Mesendoderm (in vitro differentiated cells): ENCODE results near the gene ITSN1.

ENCODE experiments used
- DNase-seq: peaks from one replicate; pipeline ENCODE4 v3.0.0; 2013
- H2AK5ac ChIP-seq: 2 replicates; pipeline ENCODE4 v1.6.1; 2013; ENCODE audit warnings: low read length, inconsistent platforms
- H2BK120ac ChIP-seq: 2 replicates; pipeline ENCODE4 v1.6.1; 2013; ENCODE audit warnings: low read depth, mild to moderate bottlenecking, low read length, moderate library complexity, mixed read lengths
- H2BK15ac ChIP-seq: replicated peaks from 2 replicates; pipeline ENCODE4 v1.6.1; 2013; ENCODE audit warnings: low read depth, mild to moderate bottlenecking, moderate library complexity
- H2BK5ac ChIP-seq: 2 replicates; pipeline ENCODE4 v1.6.1; 2013; ENCODE audit warnings: low read length, inconsistent platforms
- H3K18ac ChIP-seq: 2 replicates; pipeline ENCODE4 v1.6.1; 2013; ENCODE audit warnings: mild to moderate bottlenecking, low read length, mixed read lengths
- H3K23ac ChIP-seq: one replicate; pipeline ENCODE4 v1.6.1; 2013; ENCODE audit warnings: low read length
- H3K27ac ChIP-seq: 2 replicates; pipeline ENCODE4 v1.5.1; 2013; ENCODE audit warnings: low read depth, mild to moderate bottlenecking, inconsistent platforms, low read length, moderate library complexity
- H3K27me3 ChIP-seq: 2 replicates; pipeline ENCODE4 v1.6.1; 2013; ENCODE audit warnings: low read length, control low read depth, mild to moderate bottlenecking, inconsistent platforms; ENCODE audit not compliant: insufficient read depth, poor library complexity
- H3K36me3 ChIP-seq: 2 replicates; pipeline ENCODE4 v1.6.1; 2013; ENCODE audit warnings: low read length, inconsistent platforms; ENCODE audit not compliant: control insufficient read depth, insufficient read depth
- H3K4ac ChIP-seq: one replicate; pipeline ENCODE4 v1.6.1; 2013; ENCODE audit warnings: low read depth, mild to moderate bottlenecking, low read length, moderate library complexity
- H3K4me1 ChIP-seq: 2 replicates; pipeline ENCODE4 v1.6.1; 2013; ENCODE audit warnings: low read depth, low read length, inconsistent platforms; ENCODE audit not compliant: control insufficient read depth
- H3K4me2 ChIP-seq: 2 replicates; pipeline ENCODE4 v1.6.1; 2013; ENCODE audit warnings: low read length
- H3K4me3 ChIP-seq: 2 replicates; pipeline ENCODE4 v1.5.1; 2013; ENCODE audit warnings: mild to moderate bottlenecking, low read length
- H3K56ac ChIP-seq: one replicate; pipeline ENCODE4 v1.6.1; 2013; ENCODE audit warnings: low read length
- H3K79me1 ChIP-seq: 2 replicates; pipeline ENCODE4 v1.6.1; 2013; ENCODE audit warnings: low read length, inconsistent platforms
- H3K79me2 ChIP-seq: 2 replicates; pipeline ENCODE4 v1.6.1; 2013; ENCODE audit warnings: mild to moderate bottlenecking, low read length; ENCODE audit not compliant: control insufficient read depth, insufficient read depth
- H3K9ac ChIP-seq: 2 replicates; pipeline ENCODE4 v1.6.1; 2013; ENCODE audit warnings: low read length, inconsistent platforms
- H4K5ac ChIP-seq: one replicate; pipeline ENCODE4 v1.6.1; 2013; ENCODE audit warnings: low read length
- H4K8ac ChIP-seq: one replicate; pipeline ENCODE4 v1.6.1; 2013; ENCODE audit warnings: low read depth, mild to moderate bottlenecking, control low read depth, low read length, moderate library complexity
- WGBS: extraction: QIAGEN DNeasy Blood & Tissue Kit; methylation state at CpG from one replicate; pipeline ENCODE4 v1.1.7; 2013; ENCODE audit warnings: low lambda C conversion rate, missing lambda C conversion rate; ENCODE audit not compliant: insufficient coverage; ENCODE audit errors: extremely low coverage; 5-methylcytosine and 5-hydroxymethylcytosine counted together

Gene ITSN1

DNA sequence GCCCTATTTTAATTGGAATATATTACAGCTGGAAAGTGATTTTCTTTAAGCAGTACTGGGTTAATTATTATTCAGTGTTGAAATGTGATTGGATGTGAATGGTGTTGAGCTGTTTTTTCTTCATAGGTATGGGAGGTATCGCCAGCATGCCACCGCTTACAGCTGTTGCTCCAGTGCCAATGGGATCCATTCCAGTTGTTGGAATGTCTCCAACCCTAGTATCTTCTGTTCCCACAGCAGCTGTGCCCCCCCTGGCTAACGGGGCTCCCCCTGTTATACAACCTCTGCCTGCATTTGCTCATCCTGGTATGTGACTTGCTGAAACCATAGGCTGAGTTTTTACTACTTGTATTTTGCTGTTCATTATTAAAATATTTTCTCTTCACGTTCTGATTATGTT, 107.7 kb downstream of the ITSN1 start:
- Histone ChIP-seq H3K27me3 (no peaks in the 10 kb centered on the region), H3K9ac (no peak overlapping the region), H3K4me1 (no peaks in the 10 kb centered on the region), H4K8ac (no peak overlapping the region), H3K27ac (no peak overlapping the region), H4K5ac (no peak overlapping the region), H2BK15ac (no peak overlapping the region), H3K36me3 (peaks cover 1% of the 10 kb centered on the region), H3K4me2 (no peak overlapping the region), H3K23ac (no peak overlapping the region), H3K56ac (no peak overlapping the region), H2AK5ac (no peak overlapping the region), H3K79me2 (no peaks in the 10 kb centered on the region), H3K4ac (no peak overlapping the region), H3K79me1 (no peaks in the 10 kb centered on the region), H3K18ac (no peak overlapping the region), H3K4me3 (no peak overlapping the region), H2BK5ac (no peak overlapping the region), H2BK120ac (no peak overlapping the region)
- DNase-seq = no peak
- WGBS = no CpG with 5 or more reads among the region's 4 CpGs

DNA sequence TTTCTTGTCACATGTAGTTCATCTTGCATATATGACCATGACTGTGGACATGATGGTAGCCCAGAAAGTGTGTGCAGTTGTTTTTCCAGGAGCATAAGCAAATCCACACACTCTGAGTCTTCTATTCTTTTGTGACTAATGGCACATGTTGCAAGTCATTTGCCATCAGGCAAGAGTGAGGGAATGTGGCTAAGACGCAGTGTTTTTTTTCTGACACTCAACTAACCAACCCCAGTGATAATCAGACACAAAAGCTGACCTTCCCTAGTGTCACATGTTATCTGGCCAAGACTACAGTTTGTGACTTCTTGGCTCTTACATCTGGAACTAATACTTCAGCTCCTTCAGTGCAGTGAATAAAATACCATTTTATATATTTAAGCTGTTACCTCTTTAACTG, 108.8 kb downstream of the ITSN1 start:
- Histone ChIP-seq H3K79me1 (no peaks in the 10 kb centered on the region), H4K8ac (no peak overlapping the region), H2BK15ac (no peak overlapping the region), H3K27me3 (no peaks in the 10 kb centered on the region), H2AK5ac (no peak overlapping the region), H3K4me1 (no peaks in the 10 kb centered on the region), H3K56ac (no peak overlapping the region), H3K4me2 (no peak overlapping the region), H3K79me2 (no peaks in the 10 kb centered on the region), H3K27ac (no peak overlapping the region), H2BK120ac (no peak overlapping the region), H3K9ac (no peak overlapping the region), H4K5ac (no peak overlapping the region), H2BK5ac (no peak overlapping the region), H3K18ac (no peak overlapping the region), H3K23ac (no peak overlapping the region), H3K4ac (no peak overlapping the region), H3K4me3 (no peak overlapping the region), H3K36me3 (peaks cover 1% of the 10 kb centered on the region)
- WGBS = no CpG with 5 or more reads among the region's 1 CpG
- no peak for DNase-seq

DNA sequence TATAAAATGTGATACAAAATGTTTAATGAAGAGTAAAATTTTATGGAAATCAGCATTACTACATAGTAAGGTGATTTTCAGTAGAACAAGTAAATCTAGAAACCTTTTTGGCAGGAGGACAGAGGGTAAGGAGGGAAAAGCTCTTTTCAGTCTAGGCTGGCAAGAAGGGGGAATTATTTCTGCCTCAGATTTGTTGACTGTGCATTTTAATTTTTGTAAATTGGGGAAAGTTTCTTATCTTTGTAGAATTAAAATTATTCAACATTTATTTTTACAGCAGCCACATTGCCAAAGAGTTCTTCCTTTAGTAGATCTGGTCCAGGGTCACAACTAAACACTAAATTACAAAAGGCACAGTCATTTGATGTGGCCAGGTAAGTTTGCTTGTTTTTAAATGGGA, 109.2 kb downstream of the ITSN1 start:
- no peak overlapping the region for H2BK120ac ChIP-seq
- no peak overlapping the region for H2BK15ac ChIP-seq
- no peak overlapping the region for H3K9ac ChIP-seq
- no peaks in the 10 kb centered on the region for H3K79me1 ChIP-seq
- no peak overlapping the region for H3K4me2 ChIP-seq
- no peak overlapping the region for H3K56ac ChIP-seq
- H3K4ac ChIP-seq = no peak overlapping the region
- no peak overlapping the region for H3K23ac ChIP-seq
- no peaks in the 10 kb centered on the region for H3K4me1 ChIP-seq
- peaks cover 1% of the 10 kb centered on the region for H3K36me3 ChIP-seq
- H3K27me3 ChIP-seq = no peaks in the 10 kb centered on the region
- H3K27ac ChIP-seq = no peak overlapping the region
- H4K5ac ChIP-seq = no peak overlapping the region
- H2BK5ac ChIP-seq = no peak overlapping the region
- H4K8ac ChIP-seq = no peak overlapping the region
- H2AK5ac ChIP-seq = no peak overlapping the region
- H3K18ac ChIP-seq = no peak overlapping the region
- no peak overlapping the region for H3K4me3 ChIP-seq
- no peak for DNase-seq
- H3K79me2 ChIP-seq = no peaks in the 10 kb centered on the region

DNA sequence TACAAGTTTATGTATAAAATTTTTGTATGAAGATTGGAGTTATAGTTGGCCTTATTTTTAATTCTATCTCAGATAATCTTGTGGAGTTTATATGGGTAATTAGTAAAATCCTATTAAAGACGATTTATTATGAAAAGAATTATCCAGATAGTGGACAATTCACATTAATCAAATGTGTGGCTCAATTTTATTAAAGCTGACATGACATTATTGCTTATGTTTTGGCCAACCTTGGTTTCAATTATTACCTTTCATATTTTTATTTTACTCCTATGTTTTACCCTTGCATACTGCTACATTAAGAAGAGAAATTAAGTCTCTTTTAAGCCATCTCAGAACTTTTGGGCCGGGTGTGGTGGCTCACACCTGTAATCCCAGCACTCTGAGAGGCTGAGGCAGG, 110.0 kb downstream of the ITSN1 start:
- Histone ChIP-seq H2BK120ac (no peak overlapping the region), H3K36me3 (peaks cover 1% of the 10 kb centered on the region), H3K9ac (no peak overlapping the region), H3K79me2 (no peaks in the 10 kb centered on the region), H2AK5ac (no peak overlapping the region), H2BK5ac (no peak overlapping the region), H3K18ac (no peak overlapping the region), H3K27me3 (no peaks in the 10 kb centered on the region), H3K4me2 (no peak overlapping the region), H2BK15ac (no peak overlapping the region), H3K4me3 (no peak overlapping the region), H4K8ac (no peak overlapping the region), H3K56ac (no peak overlapping the region), H3K27ac (no peak overlapping the region), H3K4ac (no peak overlapping the region), H3K23ac (no peak overlapping the region), H3K4me1 (no peaks in the 10 kb centered on the region), H4K5ac (no peak overlapping the region), H3K79me1 (no peaks in the 10 kb centered on the region)
- no peak for DNase-seq
- no CpG with 5 or more reads among the region's 2 CpGs for WGBS

DNA sequence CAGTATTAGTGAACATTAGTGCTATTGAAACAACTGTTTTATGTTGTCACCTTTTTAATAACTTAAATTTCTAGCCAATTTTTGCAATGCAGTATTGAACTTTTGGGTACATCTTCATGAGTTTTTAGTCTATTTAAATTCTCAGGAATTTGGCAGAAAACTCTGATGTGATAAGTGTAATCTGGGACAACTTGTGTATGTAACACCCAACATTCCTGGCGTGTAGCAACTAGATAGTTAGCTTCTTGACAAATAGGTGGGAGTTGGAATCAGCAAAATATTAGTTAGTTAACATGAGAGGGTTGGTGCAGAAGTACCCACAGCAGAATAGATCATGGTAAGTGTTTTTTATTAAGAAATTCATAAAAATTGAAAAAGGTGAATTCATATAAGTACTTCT, 111.6 kb downstream of the ITSN1 start:
- H3K18ac ChIP-seq = no peak overlapping the region
- no peak overlapping the region for H3K4me3 ChIP-seq
- H4K8ac ChIP-seq = no peak overlapping the region
- no peaks in the 10 kb centered on the region for H3K4me1 ChIP-seq
- no CpG with 5 or more reads among the region's 1 CpG for WGBS
- H3K4me2 ChIP-seq = no peak overlapping the region
- H3K9ac ChIP-seq = no peak overlapping the region
- H3K23ac ChIP-seq = no peak overlapping the region
- H2BK15ac ChIP-seq = no peak overlapping the region
- H2AK5ac ChIP-seq = no peak overlapping the region
- H2BK120ac ChIP-seq = no peak overlapping the region
- DNase-seq = no peak
- H2BK5ac ChIP-seq = no peak overlapping the region
- no peak overlapping the region for H3K27ac ChIP-seq
- no peaks in the 10 kb centered on the region for H3K36me3 ChIP-seq
- H4K5ac ChIP-seq = no peak overlapping the region
- no peak overlapping the region for H3K56ac ChIP-seq
- H3K79me2 ChIP-seq = no peaks in the 10 kb centered on the region
- no peak overlapping the region for H3K4ac ChIP-seq
- no peaks in the 10 kb centered on the region for H3K27me3 ChIP-seq
- H3K79me1 ChIP-seq = no peaks in the 10 kb centered on the region

DNA sequence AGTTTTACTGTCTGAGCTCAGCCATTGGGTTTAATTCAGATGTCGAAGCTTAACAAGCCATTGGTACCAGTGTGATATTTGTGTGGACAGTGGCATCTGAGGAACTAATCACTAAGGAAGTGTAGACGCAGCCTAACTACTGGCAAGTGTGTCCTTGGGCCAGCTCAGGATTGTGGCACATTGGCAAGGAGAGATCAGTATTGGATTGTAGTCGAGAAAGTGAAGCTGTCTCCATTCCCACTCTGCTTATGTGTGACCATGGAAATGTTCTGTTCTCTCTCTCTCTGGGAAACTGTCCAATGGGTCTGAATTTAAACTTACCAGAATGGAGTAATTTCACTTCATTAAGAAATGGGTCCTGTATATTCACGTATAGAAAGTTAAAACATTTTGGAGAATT, 112.2 kb downstream of the ITSN1 start:
- Histone ChIP-seq H3K79me1 (no peaks in the 10 kb centered on the region), H2BK15ac (no peak overlapping the region), H3K56ac (no peak overlapping the region), H3K4me3 (no peak overlapping the region), H3K27ac (no peak overlapping the region), H3K79me2 (no peaks in the 10 kb centered on the region), H2AK5ac (no peak overlapping the region), H3K36me3 (no peaks in the 10 kb centered on the region), H3K4me2 (no peak overlapping the region), H2BK5ac (no peak overlapping the region), H3K18ac (no peak overlapping the region), H3K4me1 (no peaks in the 10 kb centered on the region), H3K4ac (no peak overlapping the region), H4K8ac (no peak overlapping the region), H4K5ac (no peak overlapping the region), H3K23ac (no peak overlapping the region), H3K27me3 (no peaks in the 10 kb centered on the region), H3K9ac (no peak overlapping the region), H2BK120ac (no peak overlapping the region)
- WGBS = no CpG with 5 or more reads among the region's 4 CpGs
- DNase-seq = no peak
